KOPT-K1 (cell line): ENCODE data around the gene RBX1.
"Not testable (repeated sequence)": the region's sequence is repeated elsewhere in the genome, so short reads cannot be mapped to it uniquely, and the experiment has no call there.

Source experiments
- H3K27ac ChIP-seq: fragments of 200-600 bp; sonication (generic); 2 replicates; pipeline ENCODE4 v1.5.1; 2016; ENCODE audit warnings: antibody characterized with exemption, mild to moderate bottlenecking, low read depth, low read length; ENCODE audit not compliant: poor library complexity, severe bottlenecking
- H3K36me3 ChIP-seq: fragments of 200-600 bp; sonication (generic); 2 replicates; pipeline ENCODE4 v1.5.1; 2017; ENCODE audit warnings: antibody characterized with exemption, mild to moderate bottlenecking, low read length, moderate library complexity; ENCODE audit not compliant: insufficient read depth
- H3K9me3 ChIP-seq: fragments of 200-600 bp; sonication (generic); 2 replicates; pipeline ENCODE4 v1.5.1; 2017; ENCODE audit warnings: antibody characterized with exemption, low read length, mild to moderate bottlenecking; ENCODE audit not compliant: insufficient read depth, poor library complexity, severe bottlenecking

RBX1 gene

GRCh38 chr22:40995821-40996220 is 44.6 kb downstream of the RBX1 start:
- no peaks in the 10 kb centered on the region for H3K36me3 ChIP-seq
- no peaks in the 10 kb centered on the region for H3K9me3 ChIP-seq
- no peak overlapping the region for H3K27ac ChIP-seq

GRCh38 chr22:40997520-40997919 is 46.3 kb downstream of the RBX1 start:
- H3K36me3 ChIP-seq = no peaks in the 10 kb centered on the region
- H3K27ac ChIP-seq = no peak overlapping the region
- H3K9me3 ChIP-seq = no peaks in the 10 kb centered on the region

- no peaks in the 10 kb centered on the region for H3K36me3 ChIP-seq
- no peaks in the 10 kb centered on the region for H3K9me3 ChIP-seq
- H3K27ac ChIP-seq = no peak overlapping the region
Observed at GRCh38 chr22:41000040-41000565, 48.9 kb downstream of the RBX1 start.

GRCh38 chr22:41000941-41001721 is 50.0 kb downstream of the RBX1 start:
- Histone ChIP-seq H3K9me3 (no peaks in the 10 kb centered on the region), H3K36me3 (no peaks in the 10 kb centered on the region), H3K27ac (no peak overlapping the region)

- Histone ChIP-seq H3K36me3 (no peaks in the 10 kb centered on the region), H3K27ac (no peak overlapping the region), H3K9me3 (no peaks in the 10 kb centered on the region)
Observed at GRCh38 chr22:41001722-41002122, 50.5 kb downstream of the RBX1 start.

GRCh38 chr22:41002386-41002785 is 51.2 kb downstream of the RBX1 start:
- not testable (repeated sequence) for H3K36me3 ChIP-seq, H3K27ac ChIP-seq, H3K9me3 ChIP-seq

- Histone ChIP-seq H3K36me3 (no peaks in the 10 kb centered on the region), H3K27ac (no peak overlapping the region), H3K9me3 (no peaks in the 10 kb centered on the region)
Observed at GRCh38 chr22:41003066-41003465, 51.9 kb downstream of the RBX1 start.

GRCh38 chr22:41003976-41004375 is 52.8 kb downstream of the RBX1 start:
- no peaks in the 10 kb centered on the region for H3K9me3 ChIP-seq

GRCh38 chr22:41009222-41009948 is 58.2 kb downstream of the RBX1 start:
- H3K36me3 ChIP-seq = no peaks in the 10 kb centered on the region
- no peak overlapping the region for H3K27ac ChIP-seq
- H3K9me3 ChIP-seq = no peaks in the 10 kb centered on the region

More at GRCh38 chr22:41003976-41004375, 52.8 kb downstream of the RBX1 start:
- Histone ChIP-seq H3K27ac (no peak overlapping the region), H3K36me3 (no peaks in the 10 kb centered on the region)

GRCh38 chr22:41015003-41015402 is 63.8 kb downstream of the RBX1 start:
- Histone ChIP-seq H3K9me3 (no peaks in the 10 kb centered on the region), H3K36me3 (no peaks in the 10 kb centered on the region), H3K27ac (no peak overlapping the region)

- Histone ChIP-seq H3K9me3 (no peaks in the 10 kb centered on the region), H3K36me3 (no peaks in the 10 kb centered on the region), H3K27ac (peak overlapping the region; percentile 80)
Observed at GRCh38 chr22:41021061-41021612, 70.0 kb downstream of the RBX1 start.

- Histone ChIP-seq H3K9me3 (no peaks in the 10 kb centered on the region), H3K36me3 (no peaks in the 10 kb centered on the region), H3K27ac (peak overlapping the region; percentile 80)
Observed at GRCh38 chr22:41021613-41022454, 70.7 kb downstream of the RBX1 start.

- Histone ChIP-seq H3K9me3 (no peaks in the 10 kb centered on the region), H3K36me3 (no peaks in the 10 kb centered on the region), H3K27ac (peak overlapping the region; percentile 80)
Observed at GRCh38 chr22:41022470-41023298, 71.5 kb downstream of the RBX1 start.
